ENCODE results near the gene MAL. TPM values are rescaled to one million over a fixed set of nuclear protein-coding genes. Genes with fewer than 3 reads are reported as not detected.

MAL gene
- total RNA-seq, 1 donor = not detected

DNA sequence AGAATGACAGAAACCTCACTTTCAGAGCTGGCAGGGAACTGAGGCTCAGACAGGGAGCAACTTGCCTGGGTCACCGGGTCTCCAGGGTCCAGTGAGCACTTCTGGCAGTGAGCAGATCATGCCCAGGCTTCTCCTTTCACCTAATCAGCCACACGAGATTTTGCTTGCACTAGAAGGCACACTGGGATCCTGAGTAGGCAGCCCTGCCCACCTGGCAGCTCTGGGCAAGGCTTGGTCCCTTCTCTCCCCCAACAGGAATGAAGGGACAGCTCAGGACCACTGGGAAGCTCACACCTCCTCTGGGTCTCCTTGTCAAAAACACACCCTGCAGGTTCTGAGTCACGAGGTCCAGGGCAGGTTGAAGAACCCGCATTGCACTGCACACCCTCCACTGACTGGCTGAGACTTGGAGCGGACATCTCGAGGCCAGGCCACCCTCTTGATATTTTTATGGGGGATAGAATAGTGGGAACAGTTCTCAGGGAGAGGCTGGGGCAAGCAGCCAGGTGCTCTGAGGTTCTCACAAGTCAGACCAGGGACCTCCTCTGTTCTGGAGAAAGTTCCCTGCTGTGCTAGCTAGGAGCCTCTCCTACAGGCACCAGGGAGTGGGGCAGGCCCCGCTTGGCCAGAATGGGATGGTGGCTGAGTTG lies 5.7 kb downstream of the MAL start:
- no peaks in the 10 kb centered on the region for H3K79me2 ChIP-seq (ENCODE audit: insufficient read depth, low read length)
- H2AFZ ChIP-seq (ENCODE audit: low read length) = no peak overlapping the region
- no peaks in the 10 kb centered on the region for H3K36me3 ChIP-seq (ENCODE audit: insufficient read depth, low read length)
- no peaks in the 10 kb centered on the region for H3K9me3 ChIP-seq (ENCODE audit: low read depth, low read length)
- peaks cover 40% of the 10 kb centered on the region for H3K27me3 ChIP-seq (ENCODE audit: insufficient read depth, low read length)
- H4K20me1 ChIP-seq (ENCODE audit: insufficient read depth, low read length) = no peaks in the 10 kb centered on the region
- H3K27ac ChIP-seq (ENCODE audit: low read depth, low read length) = no peak overlapping the region
- no peak overlapping the region for H3K4me3 ChIP-seq (ENCODE audit: insufficient read depth, low read length)
- DNase-seq (ENCODE audit: insufficient read length, low spot score, missing footprints) = peak; percentile 80
- H3K4me1 ChIP-seq (ENCODE audit: insufficient read depth, low read length) = no peaks in the 10 kb centered on the region
- TF ChIP-seq, protein P1, sequence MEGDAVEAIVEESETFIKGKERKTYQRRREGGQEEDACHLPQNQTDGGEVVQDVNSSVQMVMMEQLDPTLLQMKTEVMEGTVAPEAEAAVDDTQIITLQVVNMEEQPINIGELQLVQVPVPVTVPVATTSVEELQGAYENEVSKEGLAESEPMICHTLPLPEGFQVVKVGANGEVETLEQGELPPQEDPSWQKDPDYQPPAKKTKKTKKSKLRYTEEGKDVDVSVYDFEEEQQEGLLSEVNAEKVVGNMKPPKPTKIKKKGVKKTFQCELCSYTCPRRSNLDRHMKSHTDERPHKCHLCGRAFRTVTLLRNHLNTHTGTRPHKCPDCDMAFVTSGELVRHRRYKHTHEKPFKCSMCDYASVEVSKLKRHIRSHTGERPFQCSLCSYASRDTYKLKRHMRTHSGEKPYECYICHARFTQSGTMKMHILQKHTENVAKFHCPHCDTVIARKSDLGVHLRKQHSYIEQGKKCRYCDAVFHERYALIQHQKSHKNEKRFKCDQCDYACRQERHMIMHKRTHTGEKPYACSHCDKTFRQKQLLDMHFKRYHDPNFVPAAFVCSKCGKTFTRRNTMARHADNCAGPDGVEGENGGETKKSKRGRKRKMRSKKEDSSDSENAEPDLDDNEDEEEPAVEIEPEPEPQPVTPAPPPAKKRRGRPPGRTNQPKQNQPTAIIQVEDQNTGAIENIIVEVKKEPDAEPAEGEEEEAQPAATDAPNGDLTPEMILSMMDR (IDR thresholded peaks at IDR 0.05; ENCODE audit: extremely low read depth, low read depth, low read length) = no peak
- H3K4me2 ChIP-seq (ENCODE audit: insufficient read depth, low read length) = no peak overlapping the region

DNA sequence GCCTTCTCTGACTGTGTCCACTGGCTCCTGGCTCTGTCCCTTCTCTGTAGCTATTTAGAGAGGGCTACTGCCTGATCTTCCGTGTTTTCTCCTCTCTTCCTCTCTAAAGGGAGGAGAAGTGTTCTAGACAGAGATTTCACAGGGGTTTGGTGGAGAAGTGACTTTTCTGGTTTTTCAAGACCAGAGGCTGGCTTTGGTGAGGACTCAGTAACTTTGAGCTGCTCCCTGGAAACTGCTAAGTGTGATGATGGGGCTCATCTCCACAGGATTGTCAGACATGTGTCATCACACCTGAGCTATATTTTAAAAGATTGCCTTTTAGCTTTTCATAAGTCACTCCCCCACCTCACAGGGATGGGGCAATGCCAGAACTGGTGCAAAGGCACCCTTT lies 6.2 kb downstream of the MAL start:
- no peaks in the 10 kb centered on the region for H4K20me1 ChIP-seq (ENCODE audit: insufficient read depth, low read length)
- no peak overlapping the region for H3K27ac ChIP-seq (ENCODE audit: low read depth, low read length)
- H3K27me3 ChIP-seq (ENCODE audit: insufficient read depth, low read length) = peaks cover 35% of the 10 kb centered on the region
- no peaks in the 10 kb centered on the region for H3K9me3 ChIP-seq (ENCODE audit: low read depth, low read length)
- TF ChIP-seq, protein P1 (IDR thresholded peaks at IDR 0.05; ENCODE audit: extremely low read depth, low read depth, low read length) = no peak
- no peak for DNase-seq (ENCODE audit: insufficient read length, low spot score, missing footprints)
- no peak overlapping the region for H3K4me2 ChIP-seq (ENCODE audit: insufficient read depth, low read length)
- H3K4me3 ChIP-seq (ENCODE audit: insufficient read depth, low read length) = no peak overlapping the region
- no peak overlapping the region for H2AFZ ChIP-seq (ENCODE audit: low read length)
- H3K79me2 ChIP-seq (ENCODE audit: insufficient read depth, low read length) = no peaks in the 10 kb centered on the region
- H3K4me1 ChIP-seq (ENCODE audit: insufficient read depth, low read length) = no peaks in the 10 kb centered on the region
- no peaks in the 10 kb centered on the region for H3K36me3 ChIP-seq (ENCODE audit: insufficient read depth, low read length)

DNA sequence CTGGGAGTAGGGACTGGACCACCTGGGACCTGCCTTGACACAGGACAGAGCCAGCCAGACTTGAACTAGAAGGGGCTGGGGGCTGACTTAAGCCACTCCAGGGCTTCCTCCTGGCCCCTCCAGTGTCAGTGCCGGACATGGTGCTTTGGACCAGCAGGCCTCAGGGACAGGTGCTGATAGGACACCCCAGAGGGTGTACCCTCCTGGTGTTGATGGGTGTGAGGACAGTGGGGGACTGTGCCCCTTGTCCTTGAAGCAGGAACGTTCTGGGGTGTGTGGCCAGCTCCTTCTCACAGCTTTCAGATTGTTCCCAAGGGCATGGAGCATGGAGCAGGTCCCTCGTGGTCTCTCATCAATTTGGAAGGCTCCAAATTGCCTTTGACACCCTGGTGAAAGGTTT lies 6.8 kb downstream of the MAL start:
- no peaks in the 10 kb centered on the region for H3K36me3 ChIP-seq (ENCODE audit: insufficient read depth, low read length)
- no peaks in the 10 kb centered on the region for H3K4me1 ChIP-seq (ENCODE audit: insufficient read depth, low read length)
- H4K20me1 ChIP-seq (ENCODE audit: insufficient read depth, low read length) = no peaks in the 10 kb centered on the region
- H3K27ac ChIP-seq (ENCODE audit: low read depth, low read length) = no peak overlapping the region
- TF ChIP-seq, protein P1 (IDR thresholded peaks at IDR 0.05; ENCODE audit: extremely low read depth, low read depth, low read length) = no peak
- peaks cover 29% of the 10 kb centered on the region for H3K27me3 ChIP-seq (ENCODE audit: insufficient read depth, low read length)
- H2AFZ ChIP-seq (ENCODE audit: low read length) = no peak overlapping the region
- no peaks in the 10 kb centered on the region for H3K79me2 ChIP-seq (ENCODE audit: insufficient read depth, low read length)
- peak; percentile 65 for DNase-seq (ENCODE audit: insufficient read length, low spot score, missing footprints)
- no peak overlapping the region for H3K4me3 ChIP-seq (ENCODE audit: insufficient read depth, low read length)
- no peaks in the 10 kb centered on the region for H3K9me3 ChIP-seq (ENCODE audit: low read depth, low read length)
- no peak overlapping the region for H3K4me2 ChIP-seq (ENCODE audit: insufficient read depth, low read length)

DNA sequence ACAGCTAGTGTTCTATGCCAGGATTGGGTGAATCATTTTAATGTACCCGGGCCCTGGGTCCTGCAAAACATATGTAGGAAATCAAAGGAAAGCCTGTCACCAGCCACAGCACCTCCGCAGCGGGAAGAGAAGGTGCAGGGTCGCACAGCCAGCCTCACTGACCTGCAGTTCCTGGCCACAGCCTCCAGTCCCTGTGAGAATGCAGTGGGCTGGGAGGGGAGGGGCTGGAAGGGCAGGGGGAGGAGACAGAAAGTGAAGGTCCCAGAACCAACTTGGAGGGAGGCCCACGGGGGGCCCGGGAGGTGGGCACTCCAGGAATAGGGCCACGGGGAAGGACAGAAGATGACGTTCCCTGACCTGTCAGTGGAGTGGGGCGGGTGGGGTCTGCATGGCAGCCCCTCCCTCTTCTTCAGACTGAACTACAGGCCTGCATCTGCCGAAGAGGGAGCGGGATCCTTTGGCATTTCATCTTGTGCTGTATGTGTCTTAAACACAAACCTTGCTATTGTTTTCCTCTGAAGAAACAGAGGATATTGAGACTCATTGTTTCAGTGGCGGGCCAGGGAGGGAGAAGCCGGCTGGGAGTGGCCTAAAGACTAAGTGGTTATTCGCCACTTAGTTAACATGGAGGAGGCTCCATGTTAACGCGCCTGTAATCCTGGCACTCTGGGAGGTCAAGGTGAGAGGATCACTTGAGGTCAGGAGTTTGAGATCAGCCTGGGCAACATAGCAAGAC lies 7.5 kb downstream of the MAL start:
- no peak overlapping the region for H3K4me2 ChIP-seq (ENCODE audit: insufficient read depth, low read length)
- no peak overlapping the region for H3K27ac ChIP-seq (ENCODE audit: low read depth, low read length)
- no peaks in the 10 kb centered on the region for H3K9me3 ChIP-seq (ENCODE audit: low read depth, low read length)
- H3K27me3 ChIP-seq (ENCODE audit: insufficient read depth, low read length) = peaks cover 22% of the 10 kb centered on the region
- H3K4me3 ChIP-seq (ENCODE audit: insufficient read depth, low read length) = no peak overlapping the region
- TF ChIP-seq, protein P1 (IDR thresholded peaks at IDR 0.05; ENCODE audit: extremely low read depth, low read depth, low read length) = no peak
- no peaks in the 10 kb centered on the region for H3K79me2 ChIP-seq (ENCODE audit: insufficient read depth, low read length)
- H3K36me3 ChIP-seq (ENCODE audit: insufficient read depth, low read length) = no peaks in the 10 kb centered on the region
- no peaks in the 10 kb centered on the region for H4K20me1 ChIP-seq (ENCODE audit: insufficient read depth, low read length)
- H2AFZ ChIP-seq (ENCODE audit: low read length) = no peak overlapping the region
- DNase-seq (ENCODE audit: insufficient read length, low spot score, missing footprints) = peak; percentile 72
- H3K4me1 ChIP-seq (ENCODE audit: insufficient read depth, low read length) = no peaks in the 10 kb centered on the region
